ENCODE results near the gene BCOR.

Gene BCOR

GRCh38 chrX:40063555-40063954, 34.2 kb downstream of the BCOR start:
- DNase-seq (ENCODE audit: low read depth) = no peak

GRCh38 chrX:40062525-40063155, 35.1 kb downstream of the BCOR start:
- DNase-seq (ENCODE audit: low read depth) = no peak

GRCh38 chrX:40061871-40062524, 35.8 kb downstream of the BCOR start:
- no peak for DNase-seq (ENCODE audit: low read depth)

DNA sequence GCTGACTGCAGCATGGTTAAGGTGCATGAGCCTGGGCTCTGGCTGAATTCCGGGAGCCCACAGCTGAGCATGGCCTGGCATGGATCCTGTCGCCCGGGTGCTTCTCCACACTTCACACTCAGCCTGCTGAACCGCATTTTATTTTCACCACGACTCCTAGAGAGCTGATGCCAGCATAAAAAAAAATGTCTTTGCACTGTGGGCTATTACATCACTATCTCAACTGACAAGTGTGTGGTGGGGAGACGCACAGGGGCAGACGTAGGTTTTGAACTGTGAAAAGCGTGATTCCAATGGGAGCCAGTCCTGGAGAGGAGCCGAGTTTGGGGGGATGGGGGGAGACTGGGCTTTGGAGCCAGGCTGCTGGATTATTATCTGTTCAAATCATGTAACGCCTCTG, 36.8 kb downstream of the BCOR start:
- DNase-seq (ENCODE audit: low read depth) = no peak

GRCh38 chrX:40060356-40060845, 37.4 kb downstream of the BCOR start:
- no peak for DNase-seq (ENCODE audit: low read depth)

GRCh38 chrX:40058719-40059118, 39.0 kb downstream of the BCOR start:
- DNase-seq (ENCODE audit: low read depth) = no peak

GRCh38 chrX:40057405-40057804, 40.4 kb downstream of the BCOR start:
- DNase-seq (ENCODE audit: low read depth) = no peak

- no peak for DNase-seq (ENCODE audit: low read depth)
Measured at GRCh38 chrX:40056420-40056819, 41.3 kb downstream of the BCOR start.

DNA sequence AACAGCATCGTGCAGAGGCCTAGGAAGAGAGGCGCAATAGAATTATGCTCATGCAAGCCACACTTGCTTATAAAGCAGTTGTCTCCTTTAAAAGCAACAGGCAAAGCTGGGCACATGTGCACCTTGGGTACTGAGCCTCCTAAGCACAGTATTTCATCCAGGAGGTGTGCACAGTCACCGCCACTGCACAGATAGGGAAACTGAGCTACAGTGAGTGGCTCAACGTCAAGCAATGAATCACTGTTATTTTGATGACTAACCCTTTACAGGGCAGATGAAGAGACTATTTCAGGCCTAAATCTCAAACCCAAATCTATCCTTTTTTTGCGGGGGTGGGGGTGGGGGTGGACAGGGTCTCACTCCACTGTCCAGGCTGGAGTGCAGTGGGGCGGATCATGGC, 42.3 kb downstream of the BCOR start:
- no peak for DNase-seq (ENCODE audit: low read depth)

DNA sequence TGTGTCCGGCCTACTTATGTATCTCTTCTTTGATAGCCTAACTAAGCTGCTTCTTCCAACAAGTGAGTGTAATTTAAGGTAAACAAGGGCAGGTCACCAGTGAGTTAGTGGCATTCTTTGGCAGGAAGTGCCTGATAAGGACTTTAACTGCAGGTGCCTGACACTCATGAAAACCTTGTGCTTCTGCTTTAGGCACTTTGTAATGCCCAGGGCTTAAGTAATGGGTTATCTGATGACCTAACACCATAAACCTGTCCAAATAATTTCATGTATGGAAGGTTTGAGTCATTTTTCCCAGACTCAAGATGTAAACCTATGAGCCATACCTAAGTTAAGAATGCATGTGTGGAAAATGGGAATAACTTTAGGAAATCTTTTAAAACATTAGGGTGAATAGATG, 43.0 kb downstream of the BCOR start:
- DNase-seq (ENCODE audit: low read depth) = no peak

- DNase-seq (ENCODE audit: low read depth) = no peak
Measured at GRCh38 chrX:40050532-40050931, 47.2 kb downstream of the BCOR start.

DNA sequence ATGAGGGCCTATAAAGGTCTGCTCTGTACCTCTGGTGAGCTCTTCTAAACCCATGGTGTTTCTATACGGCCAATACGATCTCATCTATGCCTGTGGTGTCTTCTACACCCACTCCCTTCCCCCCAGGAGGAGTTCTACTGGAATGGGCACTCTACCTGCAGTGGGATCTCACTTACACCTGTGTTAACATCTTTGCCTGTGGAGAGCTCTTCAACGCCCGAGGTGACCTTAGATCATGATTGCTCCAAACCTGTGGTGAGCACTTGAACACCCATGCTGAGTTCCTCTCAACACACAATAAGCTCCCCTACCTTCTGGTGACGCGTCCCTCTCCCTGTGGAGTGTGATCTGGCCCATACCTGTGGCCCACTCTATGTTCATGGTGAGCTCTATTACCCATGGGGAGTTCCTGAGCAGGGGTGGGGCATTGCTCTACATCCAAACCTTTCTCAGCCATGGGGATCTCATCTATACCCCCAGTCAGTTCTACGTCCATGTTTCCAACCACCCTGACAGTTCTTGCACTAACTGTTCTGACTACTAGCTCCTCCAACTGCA, 48.6 kb downstream of the BCOR start:
- no peak for DNase-seq (ENCODE audit: low read depth)

GRCh38 chrX:40047485-40047884, 50.3 kb downstream of the BCOR start:
- DNase-seq (ENCODE audit: low read depth) = no peak

DNA sequence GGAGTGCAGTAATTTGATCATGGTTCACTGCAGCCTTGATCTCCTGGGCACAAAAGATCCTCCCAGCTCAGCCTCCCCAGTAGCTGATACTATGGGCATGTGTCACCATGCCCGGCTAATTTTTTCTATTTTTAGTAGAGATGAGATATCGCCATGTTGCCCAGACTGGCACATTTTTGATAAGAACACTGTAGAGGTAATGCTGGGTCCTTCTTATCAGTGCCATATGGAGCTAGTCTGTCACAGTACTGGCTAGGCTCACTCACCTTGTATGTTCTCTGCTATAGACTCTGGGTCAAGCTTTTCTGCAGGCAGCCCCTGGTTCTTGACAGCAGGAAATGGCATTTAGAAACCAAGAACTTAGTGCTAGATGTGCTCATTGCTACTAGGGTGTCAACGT, 53.9 kb downstream of the BCOR start:
- DNase-seq (ENCODE audit: low read depth) = no peak

- no peak for DNase-seq (ENCODE audit: low read depth)
Measured at GRCh38 chrX:40041915-40042314, 55.8 kb downstream of the BCOR start.

DNA sequence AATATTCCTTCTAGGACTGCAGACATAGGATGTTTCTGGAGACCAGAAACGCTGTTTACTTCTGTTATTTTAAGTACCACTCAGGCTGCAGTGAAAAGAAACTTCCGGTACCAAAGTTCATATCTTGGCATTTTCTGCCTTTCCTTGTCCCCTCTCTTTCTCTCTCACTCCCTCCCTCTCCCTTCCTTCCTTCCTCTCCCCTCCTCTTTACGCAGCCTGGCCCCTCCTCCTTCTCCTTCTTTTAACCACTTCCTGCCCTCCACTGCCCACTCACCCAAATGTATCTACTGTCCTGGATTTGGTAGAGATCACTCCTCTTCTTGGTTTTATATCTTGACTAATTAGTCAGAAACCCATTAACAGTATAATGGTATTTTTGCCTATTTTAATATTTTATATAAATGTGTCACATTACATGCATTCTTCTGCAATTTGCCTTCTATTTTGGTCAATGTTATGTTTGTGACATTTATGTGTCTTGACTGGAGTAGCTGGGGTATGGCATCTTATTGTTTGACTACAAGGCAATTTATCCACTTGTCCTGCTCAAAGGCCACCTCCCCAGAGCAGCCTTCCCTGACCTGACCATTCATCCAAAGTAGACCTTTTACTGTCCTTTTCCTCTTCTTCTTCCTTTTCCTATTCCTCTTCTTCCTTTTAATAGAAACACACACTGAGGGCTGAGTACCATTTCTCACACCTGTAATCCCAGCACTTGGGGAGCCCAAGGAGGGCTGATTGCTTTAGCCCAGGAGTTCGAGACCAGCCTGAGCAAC, 56.9 kb downstream of the BCOR start:
- DNase-seq (ENCODE audit: low read depth) = no peak

DNA sequence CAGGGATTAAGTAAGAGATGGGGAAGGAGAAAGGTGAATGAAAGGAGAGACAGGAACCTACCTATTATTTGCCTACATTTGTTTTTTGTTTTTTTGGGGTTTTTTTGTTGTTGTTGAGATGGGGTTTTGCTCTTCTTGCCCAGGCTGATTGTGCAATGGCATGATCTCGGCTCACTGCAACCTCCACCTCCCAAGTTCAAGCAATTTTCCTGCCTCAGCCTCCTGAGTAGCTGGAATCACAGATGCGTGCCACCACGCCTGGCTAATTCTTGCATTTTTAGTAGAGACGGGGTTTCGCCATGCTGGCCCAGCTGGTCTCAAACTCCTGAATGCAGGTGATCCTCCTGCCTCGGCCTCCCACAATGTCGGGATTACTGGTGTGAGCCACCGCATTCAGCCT, 57.9 kb downstream of the BCOR start:
- no peak for DNase-seq (ENCODE audit: low read depth)

- no peak for DNase-seq (ENCODE audit: low read depth)
Measured at GRCh38 chrX:40037367-40037766, 60.4 kb downstream of the BCOR start.

DNA sequence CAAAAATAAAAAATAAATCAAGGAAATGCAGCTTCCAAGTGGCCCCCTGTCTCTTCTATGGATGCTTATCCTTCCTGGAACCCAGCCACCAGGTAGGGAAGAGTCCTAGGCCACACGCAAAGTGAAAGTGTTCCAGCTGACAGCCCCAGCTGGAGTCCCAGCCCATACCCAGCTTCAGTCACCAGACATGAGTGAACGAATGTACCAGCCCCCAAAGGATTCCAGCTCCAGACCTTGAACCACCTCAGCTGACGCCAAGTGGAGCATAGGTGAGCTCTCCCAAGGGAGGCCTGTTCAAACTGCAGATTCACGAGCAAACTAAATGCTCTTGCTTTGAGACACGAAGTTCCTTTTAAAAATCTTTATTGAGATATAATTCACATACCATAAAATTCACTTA, 62.0 kb downstream of the BCOR start:
- no peak for DNase-seq (ENCODE audit: low read depth)

GRCh38 chrX:40031911-40032310, 65.8 kb downstream of the BCOR start:
- no peak for DNase-seq (ENCODE audit: low read depth)

DNA sequence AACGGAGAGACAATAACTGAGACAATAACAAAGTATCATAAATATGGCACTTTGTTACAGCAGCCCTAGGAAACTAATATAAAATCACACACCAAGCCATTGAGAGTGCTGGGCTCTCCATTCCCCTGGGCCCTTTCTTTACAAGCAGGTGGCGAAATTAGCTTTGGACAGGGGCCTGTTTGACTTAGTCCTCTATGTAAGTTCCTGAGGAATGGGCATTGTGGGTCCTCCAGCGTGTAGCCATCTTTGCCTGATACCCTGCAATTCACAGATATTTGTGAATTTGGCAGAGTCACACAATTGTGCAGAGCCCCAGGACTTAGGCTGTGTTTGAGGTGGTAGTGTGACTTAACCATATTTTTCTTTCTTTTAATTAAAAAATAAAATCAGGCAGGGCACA, 67.6 kb downstream of the BCOR start:
- no peak for DNase-seq (ENCODE audit: low read depth)

GRCh38 chrX:40022421-40022820, 75.3 kb downstream of the BCOR start:
- no peak for DNase-seq (ENCODE audit: low read depth)

GRCh38 chrX:40021647-40022046, 76.1 kb downstream of the BCOR start:
- no peak for DNase-seq (ENCODE audit: low read depth)

All from stimulated activated CD8-positive, alpha-beta memory T cell treated with anti-CD3 and anti-CD28 coated beads, Interleukin-15, amount 100 ng/mL, for 1 hour (primary cell).